K562 (cell line): Measurements from ENCODE around the gene POFUT2. TPM values are rescaled to one million over a fixed set of nuclear protein-coding genes. Genes with fewer than 3 reads are reported as not detected.

ENCODE experiments used
- ATAC-seq: fragments of 200-7000 bp; cut with Tn5 transposase; 3 replicates; pipeline ENCODE4 v1.9.1; 2020; ENCODE audit warnings: moderate library complexity
- BruUV-seq: library from RNA; stranded (reverse); fragments of 400-500 nt; replicated peaks from 2 replicates; lab custom pipeline; 2021; lab: Mats Ljungman, UMichigan
- CTCF ChIA-PET: fragments of 300-600 bp; formaldehyde crosslinking; extraction: SDS; loops from one replicate; lab custom pipeline; 2021; ENCODE audit warnings: low intra/inter-chr PET ratio; lab: Yijun Ruan, JAX
- POLR2A ChIA-PET: fragments of 300-600, 350-650 bp; sonication (Branson Sonifier 250); formaldehyde crosslinking; extraction: SDS; loops from one replicate; lab custom pipeline; 2021; ENCODE audit warnings: antibody characterized with exemption, inconsistent platforms; lab: Yijun Ruan, JAX
- DNase-seq, 4 experiments: peaks; one replicate each; pipeline versions ENCODE4 v3.0.0 to v3.0.0-alpha.2; 2011 to 2018; ENCODE audit warnings: low spot score in 3 of 4, mixed read lengths in 3 of 4; ENCODE audit errors: extremely low read depth in 1 of 4
- FAIRE-seq: peaks from 2 replicates; lab custom pipeline; 2011; peaks lifted over from hg19 to GRCh38; lab: Jason Lieb, UNC
- H2AFZ ChIP-seq: 2 replicates; pipeline ENCODE4 v1.6.0; 2011; ENCODE audit warnings: low read depth, low read length, control low read depth, inconsistent platforms
- H3K27ac ChIP-seq: fragments of 200-600 bp; 3 replicates; pipeline ENCODE4 v1.8.0; 2011; ENCODE audit warnings: low read depth, mild to moderate bottlenecking, control low read depth, inconsistent platforms, low read length, moderate library complexity, mixed read lengths; ENCODE audit errors: extremely low read depth
- H3K27me3 ChIP-seq, 2 experiments: fragments of 300-600 bp in 1 of 2; 2 replicates in 1 of 2; 3 replicates in 1 of 2; pipeline versions ENCODE4 v1.6.0 to v1.8.0; 2011; ENCODE audit warnings: inconsistent platforms in 2 of 2, low read length in 2 of 2, mild to moderate bottlenecking in 1 of 2, mixed read lengths in 1 of 2, moderate library complexity in 1 of 2; ENCODE audit not compliant: control insufficient read depth in 2 of 2, insufficient read depth in 2 of 2
- H3K36me3 ChIP-seq: fragments of 300-600 bp; 3 replicates; pipeline ENCODE4 v1.8.0; 2011; ENCODE audit warnings: mild to moderate bottlenecking, low read length, inconsistent platforms; ENCODE audit not compliant: control insufficient read depth, insufficient read depth
- H3K4me1 ChIP-seq, 2 experiments: fragments of 200-600 bp in 1 of 2; replicated peaks in 1 of 2; 2 replicates in 1 of 2; 3 replicates in 1 of 2; pipeline versions ENCODE4 v1.5.1 to v1.8.0; 2011; ENCODE audit warnings: inconsistent platforms in 2 of 2, low read length in 2 of 2, mild to moderate bottlenecking in 1 of 2, mixed read lengths in 1 of 2, moderate library complexity in 1 of 2; ENCODE audit not compliant: control insufficient read depth in 2 of 2, insufficient read depth in 2 of 2
- H3K4me2 ChIP-seq: 2 replicates; pipeline ENCODE4 v1.6.1; 2011; ENCODE audit warnings: low read length, control low read depth, inconsistent platforms, mixed read lengths; ENCODE audit not compliant: insufficient read depth
- H3K4me3 ChIP-seq: fragments of 200-600 bp; sonication (generic), shearing (Covaris generic); 2 replicates; pipeline ENCODE4 v1.5.1; 2016; ENCODE audit warnings: control low read depth, inconsistent platforms
- H3K79me2 ChIP-seq: fragments of 200-600 bp; 3 replicates; pipeline ENCODE4 v1.8.0; 2011; ENCODE audit warnings: low read length, inconsistent platforms; ENCODE audit not compliant: control insufficient read depth, insufficient read depth
- H3K9ac ChIP-seq, 2 experiments: 2 replicates each; pipeline versions ENCODE4 v1.6.0 to v1.6.1; 2011; ENCODE audit warnings: low read depth in 2 of 2, low read length in 2 of 2, control low read depth in 1 of 2, inconsistent platforms in 1 of 2, mild to moderate bottlenecking in 1 of 2, mixed read lengths in 1 of 2; ENCODE audit not compliant: insufficient read depth in 1 of 2
- H3K9me1 ChIP-seq: one replicate; pipeline ENCODE4 v1.6.0; 2011; ENCODE audit warnings: inconsistent platforms, mild to moderate bottlenecking, low read length, moderate library complexity; ENCODE audit not compliant: control insufficient read depth, insufficient read depth
- H3K9me3 ChIP-seq: replicated peaks from 2 replicates; pipeline ENCODE4 v1.5.1; 2011; ENCODE audit warnings: low read depth, low read length, inconsistent platforms; ENCODE audit not compliant: control insufficient read depth, insufficient read depth
- H4K20me1 ChIP-seq: replicated peaks from 2 replicates; pipeline ENCODE4 v1.6.1; 2011; ENCODE audit warnings: low read length, inconsistent platforms, mixed read lengths; ENCODE audit not compliant: control insufficient read depth, insufficient read depth
- BRCA1 ChIP-seq, 2 experiments: fragments of 450-650 bp in 1 of 2; sonication (generic) in 1 of 2; formaldehyde crosslinking in 1 of 2; IDR thresholded peaks; 2 replicates each; pipeline versions ENCODE4 v1.5.0 to v1.6.1; 2017 to 2020; ENCODE audit warnings: mild to moderate bottlenecking in 1 of 2, missing genetic modification reagents in 1 of 2
- CBFA2T3 ChIP-seq: fragments of 450-650 bp; IDR thresholded peaks from 2 replicates; pipeline ENCODE4 v1.6.1; 2017
- SAP30 ChIP-seq: fragments of 200-600 bp; sonication (generic); IDR thresholded peaks from 2 replicates; pipeline ENCODE4 v1.6.1; 2012; ENCODE audit warnings: borderline replicate concordance, low read depth, mild to moderate bottlenecking, moderate library complexity, low read length, control low read depth, inconsistent platforms; ENCODE audit not compliant: insufficient read depth, poor library complexity, severe bottlenecking
- ZNF282 ChIP-seq: sonication (generic); formaldehyde crosslinking; IDR thresholded peaks from 2 replicates; pipeline ENCODE4 v1.8.1; 2023; ENCODE audit warnings: missing genetic modification reagents
- ZNF561 ChIP-seq: fragments of 450-650 bp; formaldehyde crosslinking; conservative IDR thresholded peaks from 2 replicates; pipeline ENCODE4 v1.4.0; 2020; ENCODE audit warnings: mild to moderate bottlenecking, moderate library complexity
- ZNF764 ChIP-seq: fragments of 250-450 bp; sonication (Bioruptor Pico); IDR thresholded peaks from 2 replicates; pipeline ENCODE4 v1.4.0; 2020; ENCODE audit warnings: low read depth, mild to moderate bottlenecking, moderate library complexity
- WGBS: fragments of 100-300 bp; shearing (Covaris generic); methylation state at CpG from one replicate; pipeline ENCODE4 v1.1.6; 2016; ENCODE audit warnings: low coverage, mixed read lengths; ENCODE audit not compliant: insufficient coverage; ENCODE audit errors: missing lambda C conversion rate; 5-methylcytosine and 5-hydroxymethylcytosine counted together
- in situ Hi-C: fragments of 300-500 bp; cut with MboI; formaldehyde crosslinking; loops from 4 replicates; pipeline ENCODE4 v1.15.0; 2018; ENCODE audit warnings: inconsistent platforms, mixed read lengths
- intact Hi-C: fragments of 100-400 bp; cut with micrococcal nuclease; formaldehyde crosslinking; loops from 2 replicates; pipeline ENCODE4 v1.14.2; 2022
- polyA plus RNA-seq, 8 experiments: library from polyadenylated mRNA; depleted of rRNA in 4 of 8; stranded (reverse) in 5 of 8; unstranded in 3 of 8; fragments of >200 nt; fragmentation: Nextera tagmentation in 2 of 8; fragmentation: Illumina TruSeq in 1 of 8; extraction: Ambion mirVana in 2 of 8; extraction: Trizol in 1 of 8; gene quantifications; 2 replicates each; pipeline versions ENCODE4 v1.2.1 to v1.2.3, GENCODE V29; 2011 to 2014; ENCODE audit warnings: inconsistent platforms in 1 of 8, missing spikeins in 1 of 8
- total RNA-seq, 7 experiments: library from RNA; depleted of rRNA in 6 of 7; stranded (reverse); fragments of >200 nt in 6 of 7; fragmentation: Illumina TruSeq in 2 of 7; extraction: Trizol in 2 of 7; gene quantifications; 2 replicates each; pipeline versions ENCODE4 v1.2.1 to v1.2.3, GENCODE V29; 2011 to 2021; ENCODE audit warnings: low replicate concordance in 1 of 7
- TF ChIP-seq, protein P1 (sequence below): fragments of 450-650 bp; formaldehyde crosslinking; IDR thresholded peaks from 2 replicates; pipeline ENCODE4 v1.4.0; 2020; ENCODE audit warnings: mild to moderate bottlenecking, moderate library complexity
- TF ChIP-seq, protein P2 (sequence below): fragments of 450-650 bp; formaldehyde crosslinking; IDR thresholded peaks from 2 replicates; pipeline ENCODE4 v1.4.0; 2020; ENCODE audit warnings: mild to moderate bottlenecking

POFUT2 gene
- total and polyA plus RNA-seq, 9 of the 15 experiments (the other 6 are each of a cell fraction or from before 2014, with no cell fraction given): 1.1 to 24.2 (median 11.0) TPM

DNA sequence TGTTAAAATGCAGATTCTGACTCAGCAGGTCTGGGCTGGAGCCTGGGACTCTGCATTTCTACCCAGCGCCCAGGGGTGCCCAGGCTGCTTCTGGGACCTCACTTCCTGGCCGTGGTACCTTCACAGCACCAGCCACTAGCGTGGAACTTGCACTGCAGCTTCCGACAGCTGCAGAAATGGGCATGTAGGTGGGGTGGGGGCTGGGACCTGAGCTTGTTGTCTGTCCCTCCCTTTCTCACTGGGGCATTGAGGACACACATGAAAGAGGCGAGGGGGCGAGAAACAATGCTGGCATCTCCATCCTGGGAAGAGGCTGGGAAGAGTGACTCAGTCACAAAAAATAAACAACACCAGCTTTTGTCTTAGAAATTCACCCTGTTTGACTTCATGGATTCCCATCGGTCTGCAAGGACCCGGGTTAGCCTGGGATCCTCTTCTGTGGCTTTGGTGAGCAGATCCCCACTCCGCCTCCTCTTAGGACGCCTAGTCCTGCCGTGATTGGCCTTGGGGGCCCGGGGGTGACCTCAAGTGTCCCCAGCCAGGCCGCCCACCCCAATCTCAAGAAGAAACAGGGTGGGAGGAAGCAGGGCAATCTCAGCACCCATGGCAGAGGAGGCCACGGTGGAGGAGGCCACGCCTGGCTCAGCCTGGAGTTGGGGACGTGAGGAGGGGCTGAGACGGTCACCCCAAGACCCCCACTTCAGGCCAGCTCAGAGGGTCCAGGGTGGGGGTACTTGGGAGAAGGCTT is 29.9 kb upstream of the POFUT2 start:
- peaks cover 4 to 46% of the 10 kb centered on the region in 2 experiments; a peak in 4 of 5 replicates for H3K4me1 ChIP-seq
- no peak for DNase-seq
- no peak overlapping the region for H3K4me3 ChIP-seq
- no peaks in the 10 kb centered on the region for H3K79me2 ChIP-seq
- H3K9me3 ChIP-seq: no peaks in the 10 kb centered on the region
- no peaks in the 10 kb centered on the region for H3K36me3 ChIP-seq
- no peak overlapping the region for H3K27ac ChIP-seq
- no peaks in the 10 kb centered on the region for H3K9me1 ChIP-seq
- H2AFZ ChIP-seq: no peak overlapping the region
- POLR2A ChIA-PET: interaction anchor here (1.2 to 1.3 kb wide), 2 partner anchors 9 to 93 kb away, joined by 3 read pairs; no protein-coding TSS in a partner anchor
- H3K9ac ChIP-seq: no peak overlapping the region; a peak in 1 of 4 replicates
- intact Hi-C loops: no loop called here
- no peak overlapping the region for H3K4me2 ChIP-seq
- H3K27me3 ChIP-seq: peaks cover 12 to 21% of the 10 kb centered on the region in 2 experiments; a peak in 4 of 5 replicates
- BruUV-seq: no TSS peak
- TF ChIP-seq ZNF764 (CRISPR knock-in tag) (no peak), CBFA2T3 (no peak), SAP30 (no peak), ZNF282 (no peak), ZNF561 (CRISPR knock-in tag) (no peak), BRCA1 (IDR thresholded peaks at IDR 0.05) (no peak), BRCA1 (CRISPR knock-in tag; IDR thresholded peaks at IDR 0.05) (no peak)
- TF ChIP-seq, protein P1, sequence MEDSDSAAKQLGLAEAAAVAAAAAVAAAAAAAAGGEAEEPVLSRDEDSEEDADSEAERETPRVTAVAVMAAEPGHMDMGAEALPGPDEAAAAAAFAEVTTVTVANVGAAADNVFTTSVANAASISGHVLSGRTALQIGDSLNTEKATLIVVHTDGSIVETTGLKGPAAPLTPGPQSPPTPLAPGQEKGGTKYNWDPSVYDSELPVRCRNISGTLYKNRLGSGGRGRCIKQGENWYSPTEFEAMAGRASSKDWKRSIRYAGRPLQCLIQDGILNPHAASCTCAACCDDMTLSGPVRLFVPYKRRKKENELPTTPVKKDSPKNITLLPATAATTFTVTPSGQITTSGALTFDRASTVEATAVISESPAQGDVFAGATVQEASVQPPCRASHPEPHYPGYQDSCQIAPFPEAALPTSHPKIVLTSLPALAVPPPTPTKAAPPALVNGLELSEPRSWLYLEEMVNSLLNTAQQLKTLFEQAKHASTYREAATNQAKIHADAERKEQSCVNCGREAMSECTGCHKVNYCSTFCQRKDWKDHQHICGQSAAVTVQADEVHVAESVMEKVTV (CRISPR knock-in tag): no peak
- TF ChIP-seq, protein P2, sequence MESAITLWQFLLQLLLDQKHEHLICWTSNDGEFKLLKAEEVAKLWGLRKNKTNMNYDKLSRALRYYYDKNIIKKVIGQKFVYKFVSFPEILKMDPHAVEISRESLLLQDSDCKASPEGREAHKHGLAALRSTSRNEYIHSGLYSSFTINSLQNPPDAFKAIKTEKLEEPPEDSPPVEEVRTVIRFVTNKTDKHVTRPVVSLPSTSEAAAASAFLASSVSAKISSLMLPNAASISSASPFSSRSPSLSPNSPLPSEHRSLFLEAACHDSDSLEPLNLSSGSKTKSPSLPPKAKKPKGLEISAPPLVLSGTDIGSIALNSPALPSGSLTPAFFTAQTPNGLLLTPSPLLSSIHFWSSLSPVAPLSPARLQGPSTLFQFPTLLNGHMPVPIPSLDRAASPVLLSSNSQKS (CRISPR knock-in tag): no peak
- CTCF ChIA-PET: no interaction called here
- in situ Hi-C loops: no loop called here
- no peak for FAIRE-seq
- H4K20me1 ChIP-seq: peaks cover 18% of the 10 kb centered on the region
- no peak for ATAC-seq
- WGBS: 51% methylated on average over 17 of the region's 17 CpGs
